ENCODE data around the gene SLC6A8.

GRCh38 chrX:153688506-153688905 is 780 bp downstream of the SLC6A8 start:
- TF ChIP-seq, protein P1, sequence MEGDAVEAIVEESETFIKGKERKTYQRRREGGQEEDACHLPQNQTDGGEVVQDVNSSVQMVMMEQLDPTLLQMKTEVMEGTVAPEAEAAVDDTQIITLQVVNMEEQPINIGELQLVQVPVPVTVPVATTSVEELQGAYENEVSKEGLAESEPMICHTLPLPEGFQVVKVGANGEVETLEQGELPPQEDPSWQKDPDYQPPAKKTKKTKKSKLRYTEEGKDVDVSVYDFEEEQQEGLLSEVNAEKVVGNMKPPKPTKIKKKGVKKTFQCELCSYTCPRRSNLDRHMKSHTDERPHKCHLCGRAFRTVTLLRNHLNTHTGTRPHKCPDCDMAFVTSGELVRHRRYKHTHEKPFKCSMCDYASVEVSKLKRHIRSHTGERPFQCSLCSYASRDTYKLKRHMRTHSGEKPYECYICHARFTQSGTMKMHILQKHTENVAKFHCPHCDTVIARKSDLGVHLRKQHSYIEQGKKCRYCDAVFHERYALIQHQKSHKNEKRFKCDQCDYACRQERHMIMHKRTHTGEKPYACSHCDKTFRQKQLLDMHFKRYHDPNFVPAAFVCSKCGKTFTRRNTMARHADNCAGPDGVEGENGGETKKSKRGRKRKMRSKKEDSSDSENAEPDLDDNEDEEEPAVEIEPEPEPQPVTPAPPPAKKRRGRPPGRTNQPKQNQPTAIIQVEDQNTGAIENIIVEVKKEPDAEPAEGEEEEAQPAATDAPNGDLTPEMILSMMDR (conservative IDR thresholded peaks at IDR 0.05; ENCODE audit: low read depth, low read length) = no peak
- no peak for TF ChIP-seq EZH2 (IDR thresholded peaks at IDR 0.05; ENCODE audit: low read length, unreplicated experiment)
- TF ChIP-seq EZH2phosphoT487 (IDR thresholded peaks at IDR 0.05; ENCODE audit: borderline replicate concordance, low read length) = no peak
